ENCODE data around the gene HCN1. TPM values are rescaled to one million over a fixed set of nuclear protein-coding genes. Genes with fewer than 3 reads are reported as not detected.

The HCN1 gene
- total RNA-seq, 2 donors from 2014 or later, result 0.07 to 0.11 TPM

GRCh38 chr5:45695804-45696156 is 400 bp downstream of the HCN1 start:
- no peaks in the 10 kb centered on the region for H3K36me3 ChIP-seq
- no peak for TF ChIP-seq CTCF (IDR thresholded peaks at IDR 0.05)
- H3K9me3 ChIP-seq, result no peaks in the 10 kb centered on the region
- H3K4me3 ChIP-seq, result no peak overlapping the region
- DNase-seq, result no peak
- H3K9ac ChIP-seq (ENCODE audit: low read depth in 2 of 2, low read length in 2 of 2), result no peak overlapping the region
- peaks cover 21% of the 10 kb centered on the region for H3K27me3 ChIP-seq
- intact Hi-C loops (cut with DNase I), result loop anchor here (10.0 kb wide), 1 partner anchor 661 kb away; no protein-coding TSS in a partner anchor
- no peaks in the 10 kb centered on the region for H3K4me1 ChIP-seq
- no peak overlapping the region for H3K27ac ChIP-seq

DNA sequence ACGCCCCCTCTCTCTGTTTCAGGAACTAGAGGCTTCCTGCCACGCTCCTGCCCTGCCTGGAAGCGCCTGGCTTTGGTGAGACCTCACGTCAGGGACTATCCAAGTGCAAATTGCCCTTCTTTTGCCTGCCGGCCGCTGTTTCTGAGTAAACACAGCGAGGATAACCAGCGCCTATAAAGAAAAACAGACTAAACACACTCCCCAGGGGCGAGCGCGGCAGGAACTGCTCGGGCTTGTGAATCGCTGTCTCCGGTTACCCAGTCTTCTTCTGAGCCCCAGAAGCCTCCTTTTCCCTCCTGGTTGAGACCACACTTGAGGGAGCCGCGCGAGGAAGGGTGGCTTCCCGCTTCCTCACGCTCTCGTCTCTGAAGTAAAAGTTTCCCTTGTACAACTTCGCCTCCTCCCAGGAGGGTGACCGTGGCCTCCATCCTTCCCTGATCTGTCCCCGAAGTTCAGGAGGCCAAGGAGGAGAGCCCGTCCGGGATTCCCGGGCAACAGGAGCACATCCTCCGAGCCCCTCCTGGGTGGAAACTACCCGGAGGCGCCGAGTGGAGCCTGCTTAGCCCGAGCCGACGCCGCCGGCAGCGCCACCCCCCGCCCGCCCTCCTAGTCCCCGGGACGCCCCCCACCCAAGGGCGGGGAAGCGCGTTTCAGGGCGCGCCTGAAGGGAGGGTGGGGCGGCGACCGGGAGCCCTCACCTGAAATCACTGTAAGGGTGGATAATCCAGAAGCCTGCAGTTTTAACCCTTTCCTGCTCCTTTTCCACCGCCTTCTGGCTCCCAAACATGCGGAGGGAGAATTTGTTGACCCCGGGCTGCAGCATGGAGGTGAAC is 993 bp downstream of the HCN1 start:
- Histone ChIP-seq H3K27ac (no peak overlapping the region), H3K9ac (ENCODE audit: low read depth in 2 of 2, low read length in 2 of 2) (no peak overlapping the region), H3K27me3 (peaks cover 21% of the 10 kb centered on the region), H3K4me1 (no peaks in the 10 kb centered on the region), H3K9me3 (no peaks in the 10 kb centered on the region), H3K4me3 (no peak overlapping the region), H3K36me3 (no peaks in the 10 kb centered on the region)
- no peak for DNase-seq
- TF ChIP-seq CTCF (IDR thresholded peaks at IDR 0.05), result no peak
- intact Hi-C loops (cut with DNase I), result loop anchor here (10.0 kb wide), 1 partner anchor 660 kb away; no protein-coding TSS in a partner anchor

DNA sequence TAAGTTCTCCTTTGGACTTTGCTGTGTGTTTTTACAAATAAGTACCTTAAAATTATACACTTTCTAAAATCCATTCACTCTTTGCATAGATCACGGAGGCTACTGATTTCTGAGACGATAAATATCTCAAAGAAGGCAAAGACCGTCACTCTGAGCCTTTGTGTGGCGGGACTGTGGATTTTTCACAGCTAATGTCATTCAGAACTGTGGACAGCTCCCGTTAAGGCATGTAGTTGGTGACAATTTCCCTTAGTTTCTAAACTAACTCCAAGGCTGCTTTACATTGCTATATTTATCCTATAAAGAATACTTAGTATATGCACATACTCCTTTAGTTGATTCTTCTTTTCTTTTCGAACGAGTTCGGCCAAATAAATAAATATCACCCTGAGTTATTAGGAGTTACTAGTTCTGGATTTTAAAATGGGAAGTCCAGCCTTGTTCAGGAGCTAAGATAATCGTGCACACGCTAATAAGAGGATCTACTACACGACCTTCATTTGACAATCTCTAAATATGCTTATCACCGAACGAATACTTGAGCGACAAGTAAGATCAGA is 1.8 kb downstream of the HCN1 start:
- Histone ChIP-seq H3K9me3 (no peaks in the 10 kb centered on the region), H3K27me3 (peaks cover 21% of the 10 kb centered on the region), H3K9ac (ENCODE audit: low read depth in 2 of 2, low read length in 2 of 2) (no peak overlapping the region), H3K27ac (no peak overlapping the region), H3K4me1 (no peaks in the 10 kb centered on the region), H3K4me3 (no peak overlapping the region), H3K36me3 (no peaks in the 10 kb centered on the region)
- intact Hi-C loops (cut with DNase I), result loop anchor here (10.0 kb wide), 1 partner anchor 660 kb away; no protein-coding TSS in a partner anchor
- no peak for TF ChIP-seq CTCF (IDR thresholded peaks at IDR 0.05)
- no peak for DNase-seq

GRCh38 chr5:45692481-45692880 is 3.7 kb downstream of the HCN1 start:
- Histone ChIP-seq H3K4me3 (no peak overlapping the region), H3K27me3 (peaks cover 21% of the 10 kb centered on the region), H3K9me3 (no peaks in the 10 kb centered on the region), H3K4me1 (no peaks in the 10 kb centered on the region), H3K27ac (no peak overlapping the region), H3K36me3 (no peaks in the 10 kb centered on the region), H3K9ac (ENCODE audit: low read depth in 2 of 2, low read length in 2 of 2) (no peak overlapping the region)
- intact Hi-C loops (cut with DNase I), result loop anchor here (10.0 kb wide), 1 partner anchor 658 kb away; no protein-coding TSS in a partner anchor
- no peak for TF ChIP-seq CTCF (IDR thresholded peaks at IDR 0.05)
- DNase-seq, result no peak

DNA sequence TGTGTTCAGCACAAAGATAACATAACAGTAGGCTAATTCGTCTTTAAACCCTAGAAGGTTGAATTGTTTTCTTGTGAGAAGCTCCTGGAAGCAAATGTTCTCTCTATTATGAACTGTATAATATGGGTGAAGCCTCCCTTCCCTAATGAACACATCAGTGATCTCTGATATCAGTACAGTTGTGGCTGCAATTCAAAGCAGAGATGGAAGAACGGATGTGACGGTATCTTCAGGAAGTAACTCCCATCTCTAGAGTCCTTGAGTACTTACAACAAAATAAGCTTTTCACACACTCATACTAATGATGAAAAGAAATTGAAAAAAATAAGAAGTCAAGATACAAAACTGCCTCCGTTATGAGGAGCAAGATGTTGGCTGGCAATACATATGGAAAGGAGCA is 4.5 kb downstream of the HCN1 start:
- H3K4me3 ChIP-seq, result no peak overlapping the region
- H3K27me3 ChIP-seq, result peaks cover 21% of the 10 kb centered on the region
- no peaks in the 10 kb centered on the region for H3K36me3 ChIP-seq
- no peak overlapping the region for H3K9ac ChIP-seq (ENCODE audit: low read depth in 2 of 2, low read length in 2 of 2)
- H3K4me1 ChIP-seq, result no peaks in the 10 kb centered on the region
- no peaks in the 10 kb centered on the region for H3K9me3 ChIP-seq
- H3K27ac ChIP-seq, result no peak overlapping the region
- DNase-seq, result no peak
- no peak for TF ChIP-seq CTCF (IDR thresholded peaks at IDR 0.05)
- intact Hi-C loops (cut with DNase I), result loop anchor here (10.0 kb wide), 1 partner anchor 657 kb away; no protein-coding TSS in a partner anchor
